ENCODE measurements around the gene COPZ2.

COPZ2 gene

GRCh38 chr17:47982645-47983390 lies 54.8 kb downstream of the COPZ2 start:
- DNase-seq: no peak

- no peak for DNase-seq
Observed at GRCh38 chr17:47982091-47982617, 55.4 kb downstream of the COPZ2 start.

- no peak for DNase-seq
Observed at GRCh38 chr17:47981462-47981861, 56.1 kb downstream of the COPZ2 start.

GRCh38 chr17:47980541-47980940 lies 57.1 kb downstream of the COPZ2 start:
- no peak for DNase-seq

- DNase-seq: peak; percentile 41 to 47
Observed at GRCh38 chr17:47978324-47978723, 59.3 kb downstream of the COPZ2 start.

Data from activated CD4-positive, alpha-beta T cell treated with anti-CD3 and anti-CD28 coated beads for 4 hours (primary cell).